H9 (cell line): ENCODE measurements around the gene COX7A2L. TPM values are rescaled to one million over a fixed set of nuclear protein-coding genes. Genes with fewer than 3 reads are reported as not detected.

Source experiments
- DNase-seq: peaks from one replicate; pipeline ENCODE4 v3.0.0-alpha.2; 2017
- H2AFZ ChIP-seq: one replicate; pipeline ENCODE4 v1.6.1; 2013; ENCODE audit warnings: mild to moderate bottlenecking, low read length, control low read depth, moderate library complexity
- H2AK5ac ChIP-seq: 2 replicates; pipeline ENCODE4 v1.6.1; 2013; ENCODE audit warnings: low read length, control low read depth, mixed read lengths; ENCODE audit not compliant: insufficient read length
- H2BK120ac ChIP-seq: one replicate; pipeline ENCODE4 v1.6.1; 2013; ENCODE audit warnings: low read depth, mild to moderate bottlenecking, low read length, control low read depth, inconsistent platforms; ENCODE audit not compliant: poor library complexity, severe bottlenecking
- H2BK12ac ChIP-seq: 2 replicates; pipeline ENCODE4 v1.6.1; 2013; ENCODE audit warnings: low read length, control low read depth, mixed read lengths, low read depth; ENCODE audit not compliant: insufficient read length
- H2BK15ac ChIP-seq: 2 replicates; pipeline ENCODE4 v1.6.1; 2013; ENCODE audit warnings: low read depth, low read length, control low read depth
- H2BK20ac ChIP-seq: one replicate; pipeline ENCODE4 v1.6.1; 2013; ENCODE audit warnings: low read depth, mild to moderate bottlenecking, low read length, control low read depth, inconsistent platforms; ENCODE audit not compliant: poor library complexity, severe bottlenecking
- H2BK5ac ChIP-seq: 2 replicates; pipeline ENCODE4 v1.6.1; 2013; ENCODE audit warnings: low read length, control low read depth, mixed read lengths; ENCODE audit not compliant: insufficient read length
- H3K14ac ChIP-seq: 2 replicates; pipeline ENCODE4 v1.6.1; 2013; ENCODE audit warnings: low read length, control low read depth; ENCODE audit not compliant: insufficient read depth
- H3K18ac ChIP-seq: 2 replicates; pipeline ENCODE4 v1.6.1; 2013; ENCODE audit warnings: low read depth, mild to moderate bottlenecking, mixed read lengths, low read length, control low read depth; ENCODE audit not compliant: insufficient read length
- H3K23ac ChIP-seq: 2 replicates; pipeline ENCODE4 v1.6.1; 2013; ENCODE audit warnings: low read length, control low read depth, mixed read lengths, low read depth; ENCODE audit not compliant: insufficient read length
- H3K23me2 ChIP-seq: 2 replicates; pipeline ENCODE4 v1.6.1; 2013; ENCODE audit warnings: low read depth, mild to moderate bottlenecking, mixed read lengths, low read length, control low read depth; ENCODE audit not compliant: insufficient read length, poor library complexity, severe bottlenecking
- H3K27ac ChIP-seq: 2 replicates; pipeline ENCODE4 v1.5.1; 2013; ENCODE audit warnings: low read length, control low read depth, mixed read lengths, low read depth; ENCODE audit not compliant: insufficient read length
- H3K27me3 ChIP-seq: 2 replicates; pipeline ENCODE4 v1.6.1; 2013; ENCODE audit warnings: low read length, control low read depth, inconsistent platforms; ENCODE audit not compliant: insufficient read depth
- H3K4ac ChIP-seq: 2 replicates; pipeline ENCODE4 v1.6.1; 2013; ENCODE audit warnings: low read depth, mild to moderate bottlenecking, control low read depth, inconsistent platforms, low read length, moderate library complexity
- H3K4me1 ChIP-seq: 2 replicates; pipeline ENCODE4 v1.6.1; 2013; ENCODE audit warnings: low read length, control low read depth, inconsistent platforms; ENCODE audit not compliant: insufficient read depth
- H3K4me2 ChIP-seq: 2 replicates; pipeline ENCODE4 v1.6.1; 2013; ENCODE audit warnings: low read length, control low read depth, mixed read lengths; ENCODE audit not compliant: insufficient read length, insufficient read depth
- H3K56ac ChIP-seq: 2 replicates; pipeline ENCODE4 v1.6.1; 2013; ENCODE audit warnings: low read depth, mild to moderate bottlenecking, mixed read lengths, low read length, control low read depth; ENCODE audit not compliant: insufficient read length
- H3K79me1 ChIP-seq: 2 replicates; pipeline ENCODE4 v1.6.1; 2013; ENCODE audit warnings: low read depth, mild to moderate bottlenecking, moderate library complexity, low read length, control low read depth, inconsistent platforms; ENCODE audit not compliant: insufficient read depth, poor library complexity, severe bottlenecking
- H3K79me2 ChIP-seq: 2 replicates; pipeline ENCODE4 v1.6.1; 2013; ENCODE audit warnings: low read length, control low read depth, inconsistent platforms; ENCODE audit not compliant: insufficient read depth
- H3K9ac ChIP-seq: 2 replicates; pipeline ENCODE4 v1.6.1; 2013; ENCODE audit warnings: low read length, control low read depth, mixed read lengths; ENCODE audit not compliant: insufficient read length; ENCODE audit errors: extremely low read depth
- H3K9me3 ChIP-seq: one replicate; pipeline ENCODE4 v1.6.1; 2013; ENCODE audit warnings: low read depth, low read length, inconsistent platforms; ENCODE audit not compliant: control insufficient read depth
- H3T11ph ChIP-seq: one replicate; pipeline ENCODE4 v1.6.1; 2013; ENCODE audit warnings: mild to moderate bottlenecking, low read length, control low read depth, inconsistent platforms
- H4K20me1 ChIP-seq: one replicate; pipeline ENCODE4 v1.6.1; 2013; ENCODE audit not compliant: control insufficient read depth, insufficient read length, insufficient read depth
- H4K5ac ChIP-seq: 2 replicates; pipeline ENCODE4 v1.6.1; 2013; ENCODE audit warnings: low read depth, mild to moderate bottlenecking, mixed read lengths, low read length, control low read depth; ENCODE audit not compliant: insufficient read length
- H4K8ac ChIP-seq: replicated peaks from 2 replicates; pipeline ENCODE4 v1.6.1; 2013; ENCODE audit warnings: low read length, control low read depth, mixed read lengths, low read depth; ENCODE audit not compliant: insufficient read length
- H4K91ac ChIP-seq: 2 replicates; pipeline ENCODE4 v1.6.1; 2013; ENCODE audit warnings: low read depth, mild to moderate bottlenecking, moderate library complexity, mixed read lengths, low read length, control low read depth; ENCODE audit not compliant: insufficient read length
- H3K27ac Mint-ChIP-seq, 3 experiments: 2 replicates in 2 of 3; 3 replicates in 1 of 3; pipeline ENCODE4 v1.8.0; 2020 to 2021; ENCODE audit warnings: mixed read lengths in 3 of 3, mild to moderate bottlenecking in 1 of 3, moderate library complexity in 1 of 3
- H3K27me3 Mint-ChIP-seq: 2 replicates; pipeline ENCODE4 v1.8.0; 2021; ENCODE audit warnings: low read depth, mild to moderate bottlenecking, moderate library complexity, mixed read lengths
- H3K36me3 Mint-ChIP-seq, 3 experiments: 2 replicates in 2 of 3; 3 replicates in 1 of 3; pipeline ENCODE4 v1.8.0; 2020 to 2021; ENCODE audit warnings: low read depth in 3 of 3, mixed read lengths in 3 of 3; ENCODE audit not compliant: insufficient read depth in 1 of 3
- H3K4me1 Mint-ChIP-seq, 2 experiments: 2 replicates each; pipeline ENCODE4 v1.8.0; 2020; ENCODE audit warnings: mixed read lengths in 2 of 2
- H3K4me3 Mint-ChIP-seq, 2 experiments: 2 replicates in 1 of 2; 3 replicates in 1 of 2; pipeline ENCODE4 v1.8.0; 2020 to 2021; ENCODE audit warnings: mild to moderate bottlenecking in 2 of 2, mixed read lengths in 2 of 2, moderate library complexity in 1 of 2
- H3K9me3 Mint-ChIP-seq, 2 experiments: 2 replicates in 1 of 2; 3 replicates in 1 of 2; pipeline ENCODE4 v1.8.0; 2020; ENCODE audit warnings: mild to moderate bottlenecking in 2 of 2, mixed read lengths in 2 of 2, moderate library complexity in 1 of 2
- WGBS: extraction: QIAGEN DNeasy Blood & Tissue Kit; methylation state at CpG from one replicate; pipeline ENCODE4 v1.1.7; 2013; ENCODE audit warnings: missing lambda C conversion rate, low lambda C conversion rate, mixed read lengths; ENCODE audit not compliant: insufficient read length; ENCODE audit errors: extremely low coverage; 5-methylcytosine and 5-hydroxymethylcytosine counted together
- total RNA-seq: library from RNA; stranded (reverse); gene quantifications from 2 replicates; pipeline ENCODE4 v1.2.1, GENCODE V29; 2021
- TF ChIP-seq, protein P1 (sequence below): fragments of 200-600 bp; sonication (generic); conservative IDR thresholded peaks from 3 replicates; pipeline ENCODE4 v1.8.0; 2021; ENCODE audit warnings: antibody characterized with exemption, mild to moderate bottlenecking

COX7A2L gene
- total RNA-seq, 1 experiment from 2014 or later = 102 TPM

DNA sequence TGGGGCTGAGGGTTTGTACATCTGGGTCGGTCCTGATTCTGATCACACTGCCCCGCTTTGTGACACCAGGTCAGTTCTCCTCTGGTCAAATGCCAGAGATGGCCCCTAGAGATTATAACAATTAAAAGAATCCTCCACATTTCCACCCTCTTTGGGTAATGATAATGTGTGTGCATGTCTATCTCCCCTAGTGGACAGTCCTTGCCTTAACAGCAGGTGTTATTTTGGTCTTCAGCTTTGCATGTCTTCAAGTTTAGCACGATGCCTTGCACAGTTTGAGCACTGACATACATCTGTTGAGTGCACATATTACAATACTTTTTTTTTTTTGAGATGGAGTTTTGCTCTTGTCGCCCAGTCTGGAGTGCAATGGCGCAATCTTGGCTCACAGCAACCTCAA is 25.7 kb upstream of the COX7A2L start:
- no peak overlapping the region for H4K5ac ChIP-seq
- TF ChIP-seq, protein P1, sequence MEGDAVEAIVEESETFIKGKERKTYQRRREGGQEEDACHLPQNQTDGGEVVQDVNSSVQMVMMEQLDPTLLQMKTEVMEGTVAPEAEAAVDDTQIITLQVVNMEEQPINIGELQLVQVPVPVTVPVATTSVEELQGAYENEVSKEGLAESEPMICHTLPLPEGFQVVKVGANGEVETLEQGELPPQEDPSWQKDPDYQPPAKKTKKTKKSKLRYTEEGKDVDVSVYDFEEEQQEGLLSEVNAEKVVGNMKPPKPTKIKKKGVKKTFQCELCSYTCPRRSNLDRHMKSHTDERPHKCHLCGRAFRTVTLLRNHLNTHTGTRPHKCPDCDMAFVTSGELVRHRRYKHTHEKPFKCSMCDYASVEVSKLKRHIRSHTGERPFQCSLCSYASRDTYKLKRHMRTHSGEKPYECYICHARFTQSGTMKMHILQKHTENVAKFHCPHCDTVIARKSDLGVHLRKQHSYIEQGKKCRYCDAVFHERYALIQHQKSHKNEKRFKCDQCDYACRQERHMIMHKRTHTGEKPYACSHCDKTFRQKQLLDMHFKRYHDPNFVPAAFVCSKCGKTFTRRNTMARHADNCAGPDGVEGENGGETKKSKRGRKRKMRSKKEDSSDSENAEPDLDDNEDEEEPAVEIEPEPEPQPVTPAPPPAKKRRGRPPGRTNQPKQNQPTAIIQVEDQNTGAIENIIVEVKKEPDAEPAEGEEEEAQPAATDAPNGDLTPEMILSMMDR = peak; percentile 61
- no peaks in the 10 kb centered on the region for H3K9me3 ChIP-seq
- H3K4me2 ChIP-seq = no peak overlapping the region
- no peak overlapping the region for H2BK15ac ChIP-seq
- Mint-ChIP-seq H3K27ac (no peak overlapping the region), H3K9me3 (no peaks in the 10 kb centered on the region), H3K4me3 (no peak overlapping the region), H3K27me3 (peaks cover 3% of the 10 kb centered on the region), H3K36me3 (peaks cover 0 to 3% (median 0%) of the 10 kb centered on the region in 3 experiments; a peak in 1 of 7 replicates), H3K4me1 (peaks cover 10 to 11% of the 10 kb centered on the region in 2 experiments)
- no peak overlapping the region for H2BK20ac ChIP-seq
- no peak overlapping the region for H2BK12ac ChIP-seq
- no peaks in the 10 kb centered on the region for H4K20me1 ChIP-seq
- H3K4ac ChIP-seq = no peak overlapping the region
- no peak overlapping the region for H3K14ac ChIP-seq
- H3K79me2 ChIP-seq = no peaks in the 10 kb centered on the region; the same call in 1 of the 2 replicates
- no peak overlapping the region for H3K9ac ChIP-seq
- H3K23me2 ChIP-seq = no peaks in the 10 kb centered on the region
- H2BK5ac ChIP-seq = no peak overlapping the region
- no peaks in the 10 kb centered on the region for H3K79me1 ChIP-seq
- no peak overlapping the region for H2BK120ac ChIP-seq
- H3K27ac ChIP-seq = no peak overlapping the region
- no peaks in the 10 kb centered on the region for H3K27me3 ChIP-seq
- H3K18ac ChIP-seq = no peak overlapping the region
- no peak overlapping the region for H4K8ac ChIP-seq
- no peak for DNase-seq
- no peak overlapping the region for H2AFZ ChIP-seq
- peaks cover 3% of the 10 kb centered on the region; the same call in 1 of the 2 replicates for H3K4me1 ChIP-seq
- no CpG with 5 or more reads among the region's 5 CpGs for WGBS
- no peak overlapping the region for H3K23ac ChIP-seq
- no peak overlapping the region for H3K56ac ChIP-seq
- no peak overlapping the region for H2AK5ac ChIP-seq
- H4K91ac ChIP-seq = no peak overlapping the region
- H3T11ph ChIP-seq = no peak overlapping the region
